Measurements from ENCODE around the gene LOXL3.

GRCh38 chr2:74555610-74556103, 1.9 kb upstream of the LOXL3 start:
- TF ChIP-seq CTCF (conservative IDR thresholded peaks at IDR 0.05; ENCODE audit: low read length), result no peak
- TF ChIP-seq EZH2phosphoT487 (IDR thresholded peaks at IDR 0.05; ENCODE audit: borderline replicate concordance), result no peak

Data from Loucy (cell line).